GM23338 (cell line): ENCODE measurements around the gene KCNQ5. TPM values are rescaled to one million over a fixed set of nuclear protein-coding genes. Genes with fewer than 3 reads are reported as not detected.

Source experiments
- ATAC-seq: fragments of 200-7000 bp; cut with Tn5 transposase; 3 replicates; pipeline ENCODE4 v1.9.1; 2020
- DNase-seq: peaks from one replicate; pipeline ENCODE4 v3.0.0-alpha.2; 2015; ENCODE audit warnings: low spot score
- H2AFZ ChIP-seq: fragments of 200-600 bp; sonication (generic); 2 replicates; pipeline ENCODE4 v1.8.0; 2016; ENCODE audit warnings: antibody characterized with exemption, mild to moderate bottlenecking, moderate library complexity
- H3F3A ChIP-seq: fragments of 200-600 bp; sonication (generic); replicated peaks from 2 replicates; pipeline ENCODE4 v1.8.0; 2017; ENCODE audit warnings: antibody characterized with exemption, mixed run types, low read depth
- H3K27ac ChIP-seq: fragments of 200-600 bp; sonication (generic); 2 replicates; pipeline ENCODE4 v1.6.1; 2016; ENCODE audit warnings: low read depth
- H3K27me3 ChIP-seq: fragments of 200-600 bp; sonication (generic); 2 replicates; pipeline ENCODE4 v1.8.0; 2016; ENCODE audit warnings: mild to moderate bottlenecking, mixed run types, moderate library complexity; ENCODE audit not compliant: insufficient read depth
- H3K36me3 ChIP-seq: fragments of 200-600 bp; sonication (generic); 2 replicates; pipeline ENCODE4 v1.8.0; 2016; ENCODE audit warnings: mild to moderate bottlenecking; ENCODE audit not compliant: insufficient read depth
- H3K4me1 ChIP-seq: fragments of 200-600 bp; sonication (generic); 2 replicates; pipeline ENCODE4 v1.8.0; 2016; ENCODE audit warnings: mild to moderate bottlenecking, moderate library complexity; ENCODE audit not compliant: insufficient read depth
- H3K4me2 ChIP-seq: fragments of 200-600 bp; sonication (generic); 2 replicates; pipeline ENCODE4 v1.7.1; 2017; ENCODE audit warnings: mixed run types
- H3K4me3 ChIP-seq: fragments of 200-600 bp; sonication (generic); 2 replicates; pipeline ENCODE4 v1.6.1; 2016; ENCODE audit warnings: mixed run types
- H3K79me2 ChIP-seq: fragments of 200-600 bp; sonication (generic); replicated peaks from 2 replicates; pipeline ENCODE4 v1.8.0; 2017; ENCODE audit warnings: mild to moderate bottlenecking; ENCODE audit not compliant: insufficient read depth
- H3K9me2 ChIP-seq: fragments of 200-600 bp; sonication (generic); 2 replicates; pipeline ENCODE4 v1.8.0; 2017; ENCODE audit not compliant: insufficient read depth
- H4K20me1 ChIP-seq: fragments of 200-600 bp; sonication (generic); replicated peaks from 2 replicates; pipeline ENCODE4 v1.8.0; 2017; ENCODE audit warnings: mild to moderate bottlenecking; ENCODE audit not compliant: insufficient read depth
- H3K27ac Mint-ChIP-seq: 2 replicates; pipeline ENCODE4 v1.8.0; 2020; ENCODE audit warnings: inconsistent platforms, mild to moderate bottlenecking, moderate library complexity, mixed read lengths
- H3K27me3 Mint-ChIP-seq: 3 replicates; pipeline ENCODE4 v1.8.0; 2022; ENCODE audit warnings: low read depth, mild to moderate bottlenecking, moderate library complexity, mixed read lengths, inconsistent platforms; ENCODE audit not compliant: insufficient read depth, poor library complexity
- H3K36me3 Mint-ChIP-seq: 3 replicates; pipeline ENCODE4 v1.8.0; 2021; ENCODE audit warnings: low read depth, mild to moderate bottlenecking, inconsistent platforms, moderate library complexity, mixed read lengths
- H3K4me1 Mint-ChIP-seq: 3 replicates; pipeline ENCODE4 v1.8.0; 2020; ENCODE audit warnings: mild to moderate bottlenecking, inconsistent platforms, mixed read lengths
- H3K4me3 Mint-ChIP-seq: 3 replicates; pipeline ENCODE4 v1.8.0; 2021; ENCODE audit warnings: moderate library complexity, mild to moderate bottlenecking, inconsistent platforms, mixed read lengths
- H3K9me3 Mint-ChIP-seq: 3 replicates; pipeline ENCODE4 v1.8.0; 2020; ENCODE audit warnings: moderate library complexity, mild to moderate bottlenecking, inconsistent platforms, mixed read lengths
- CREB1 ChIP-seq: fragments of 250-450 bp; sonication (Bioruptor Pico); IDR thresholded peaks from 2 replicates; pipeline ENCODE4 v1.5.0; 2020; ENCODE audit warnings: low read depth, mild to moderate bottlenecking, moderate library complexity
- CTCF ChIP-seq, 2 experiments: fragments of 200-600 bp in 1 of 2; sonication (generic) in 1 of 2; conservative IDR thresholded peaks; 2 replicates each; pipeline versions ENCODE4 v1.5.1 to v1.6.1; 2016 to 2017; ENCODE audit warnings: antibody characterized with exemption in 2 of 2, low read depth in 2 of 2, mild to moderate bottlenecking in 2 of 2, moderate library complexity in 1 of 2
- EZH2phosphoT487 ChIP-seq: fragments of 200-600 bp; sonication (generic); IDR thresholded peaks from one replicate; pipeline ENCODE4 v1.8.1; 2018; ENCODE audit warnings: antibody characterized with exemption; ENCODE audit not compliant: unreplicated experiment
- JUNB ChIP-seq: IDR thresholded peaks from one replicate; pipeline ENCODE4 v1.6.1; 2016; ENCODE audit warnings: antibody characterized with exemption; ENCODE audit not compliant: unreplicated experiment
- NANOG ChIP-seq: IDR thresholded peaks from 2 replicates; pipeline ENCODE4 v1.6.1; 2016; ENCODE audit warnings: antibody characterized with exemption, borderline replicate concordance
- POLR2AphosphoS5 ChIP-seq: IDR thresholded peaks from 2 replicates; pipeline ENCODE4 v1.6.1; 2016; ENCODE audit warnings: antibody characterized with exemption, low read depth
- REST ChIP-seq: IDR thresholded peaks from one replicate; pipeline ENCODE4 v1.6.1; 2018; ENCODE audit warnings: antibody characterized with exemption; ENCODE audit not compliant: unreplicated experiment
- STAT1 ChIP-seq: IDR thresholded peaks from one replicate; pipeline ENCODE4 v1.6.1; 2016; ENCODE audit warnings: antibody characterized with exemption; ENCODE audit not compliant: unreplicated experiment
- ZNF331 ChIP-seq: fragments of 250-450 bp; sonication (Bioruptor Pico); IDR thresholded peaks from 2 replicates; pipeline ENCODE4 v1.5.0; 2020; ENCODE audit warnings: low read depth, mild to moderate bottlenecking, moderate library complexity
- ZNF462 ChIP-seq: fragments of 250-450 bp; sonication (Bioruptor Pico); IDR thresholded peaks from 2 replicates; pipeline ENCODE4 v1.5.0; 2020; ENCODE audit warnings: mild to moderate bottlenecking, moderate library complexity
- polyA plus RNA-seq: library from polyadenylated mRNA; unstranded; fragments of >200 nt; fragmentation: Nextera tagmentation; extraction: Ambion mirVana; gene quantifications from 2 replicates; pipeline ENCODE4 v1.2.1, GENCODE V29; 2016
- total RNA-seq: library from RNA; depleted of rRNA; stranded (reverse); fragments of >200 nt; shearing (Covaris generic); gene quantifications from 2 replicates; pipeline ENCODE4 v1.2.3, GENCODE V29; 2014

The KCNQ5 gene
- total and polyA plus RNA-seq, 2 experiments from 2014 or later: 0.68 to 0.87 TPM

GRCh38 chr6:73174646-73175045, 552.8 kb downstream of the KCNQ5 start (continued):
- no peak for TF ChIP-seq REST
- no peak for TF ChIP-seq ZNF331 (CRISPR knock-in tag)
- no peak for TF ChIP-seq CTCF (conservative IDR thresholded peaks at IDR 0.05; ENCODE audit: low read depth in 2 of 2)

- H3K4me3 ChIP-seq: no peak overlapping the region
- ATAC-seq (no peak), DNase-seq (no peak)
- no peak overlapping the region for H2AFZ ChIP-seq
- no peak overlapping the region for H3K4me3 Mint-ChIP-seq
- H3K27ac ChIP-seq: no peak overlapping the region
- H3K27ac Mint-ChIP-seq: no peak overlapping the region
- no peaks in the 10 kb centered on the region for H3K27me3 ChIP-seq
- H4K20me1 ChIP-seq: no peaks in the 10 kb centered on the region
- H3K9me2 ChIP-seq: peaks cover 3% of the 10 kb centered on the region; the same call in 1 of the 2 replicates
- H3F3A ChIP-seq: no peaks in the 10 kb centered on the region
- H3K36me3 ChIP-seq: no peaks in the 10 kb centered on the region
- H3K36me3 Mint-ChIP-seq: no peaks in the 10 kb centered on the region
- no peak overlapping the region for H3K4me2 ChIP-seq
- H3K9me3 Mint-ChIP-seq: no peaks in the 10 kb centered on the region
- no peaks in the 10 kb centered on the region for H3K4me1 ChIP-seq
- peaks cover 9% of the 10 kb centered on the region; the same call in 2 of the 3 replicates for H3K4me1 Mint-ChIP-seq
- H3K27me3 Mint-ChIP-seq: no peaks in the 10 kb centered on the region
- no peaks in the 10 kb centered on the region for H3K79me2 ChIP-seq
- TF ChIP-seq ZNF462 (CRISPR knock-in tag) (no peak), NANOG (no peak), EZH2phosphoT487 (no peak), POLR2AphosphoS5 (no peak), STAT1 (no peak), CREB1 (CRISPR knock-in tag) (no peak), REST (no peak), JUNB (no peak), ZNF331 (CRISPR knock-in tag) (no peak)
Observed at GRCh38 chr6:73176057-73176456, 554.2 kb downstream of the KCNQ5 start.
